OCI-LY3 (cell line): ENCODE data around the gene CSTF3.

ENCODE experiments used
- H2AFZ ChIP-seq: fragments of 200-600, 300-600 bp; shearing (Covaris generic); 2 replicates; pipeline ENCODE4 v1.6.0; 2014; ENCODE audit warnings: antibody characterized with exemption, low read depth, low read length
- H3K27ac ChIP-seq: fragments of 200-600, 300-600 bp; sonication (generic); 2 replicates; pipeline ENCODE4 v1.5.1; 2014; ENCODE audit warnings: mild to moderate bottlenecking, low read length, moderate library complexity, mixed read lengths
- H3K27me3 ChIP-seq: fragments of 200-600, 300-600 bp; sonication (generic); 2 replicates; pipeline ENCODE4 v1.6.1; 2014; ENCODE audit warnings: low read depth, low read length, mixed read lengths
- H3K36me3 ChIP-seq: fragments of 200-600, 300-600 bp; sonication (generic); replicated peaks from 2 replicates; pipeline ENCODE3; 2014; ENCODE audit warnings: low read depth, low read length, mixed read lengths
- H3K4me1 ChIP-seq: fragments of 300-600, 200-600 bp; sonication (generic); 2 replicates; pipeline ENCODE4 v1.6.1; 2014; ENCODE audit warnings: low read length, mixed read lengths
- H3K4me2 ChIP-seq: fragments of 200-600, 300-600 bp; sonication (generic); 2 replicates; pipeline ENCODE4 v1.6.1; 2014; ENCODE audit warnings: low read length, mixed read lengths
- H3K4me3 ChIP-seq: fragments of 300-600, 200-600 bp; sonication (generic); 2 replicates; pipeline ENCODE4 v1.5.1; 2014; ENCODE audit warnings: antibody characterized with exemption, mild to moderate bottlenecking, low read length, moderate library complexity
- H3K79me2 ChIP-seq: fragments of 300-600, 200-600 bp; shearing (Covaris generic); 2 replicates; pipeline ENCODE4 v1.6.1; 2014; ENCODE audit warnings: mild to moderate bottlenecking, low read length, mixed read lengths
- H3K9ac ChIP-seq: fragments of 300-600, 200-600 bp; shearing (Covaris generic); 2 replicates; pipeline ENCODE4 v1.6.0; 2014; ENCODE audit warnings: mild to moderate bottlenecking, low read length, moderate library complexity
- H3K9me3 ChIP-seq: fragments of 200-600, 300-600 bp; shearing (Covaris generic); 2 replicates; pipeline ENCODE4 v1.6.1; 2014; ENCODE audit warnings: low read length, mixed read lengths; ENCODE audit not compliant: insufficient read depth
- H4K20me1 ChIP-seq: fragments of 200-600, 300-600 bp; sonication (generic); 2 replicates; pipeline ENCODE4 v1.6.1; 2016; ENCODE audit warnings: low read length, mixed read lengths; ENCODE audit not compliant: insufficient read depth
- EZH2phosphoT487 ChIP-seq: fragments of 200-600 bp; shearing (Covaris generic); IDR thresholded peaks from 2 replicates; pipeline ENCODE4 v1.6.1; 2018; ENCODE audit warnings: antibody characterized with exemption, mixed run types, low read depth
- TF ChIP-seq, protein P1 (sequence below): fragments of 200-600, 300-600 bp; sonication (generic); IDR thresholded peaks from 2 replicates; pipeline ENCODE4 v1.5.1; 2014; ENCODE audit warnings: antibody characterized with exemption, low read length, low read depth

Gene CSTF3

DNA sequence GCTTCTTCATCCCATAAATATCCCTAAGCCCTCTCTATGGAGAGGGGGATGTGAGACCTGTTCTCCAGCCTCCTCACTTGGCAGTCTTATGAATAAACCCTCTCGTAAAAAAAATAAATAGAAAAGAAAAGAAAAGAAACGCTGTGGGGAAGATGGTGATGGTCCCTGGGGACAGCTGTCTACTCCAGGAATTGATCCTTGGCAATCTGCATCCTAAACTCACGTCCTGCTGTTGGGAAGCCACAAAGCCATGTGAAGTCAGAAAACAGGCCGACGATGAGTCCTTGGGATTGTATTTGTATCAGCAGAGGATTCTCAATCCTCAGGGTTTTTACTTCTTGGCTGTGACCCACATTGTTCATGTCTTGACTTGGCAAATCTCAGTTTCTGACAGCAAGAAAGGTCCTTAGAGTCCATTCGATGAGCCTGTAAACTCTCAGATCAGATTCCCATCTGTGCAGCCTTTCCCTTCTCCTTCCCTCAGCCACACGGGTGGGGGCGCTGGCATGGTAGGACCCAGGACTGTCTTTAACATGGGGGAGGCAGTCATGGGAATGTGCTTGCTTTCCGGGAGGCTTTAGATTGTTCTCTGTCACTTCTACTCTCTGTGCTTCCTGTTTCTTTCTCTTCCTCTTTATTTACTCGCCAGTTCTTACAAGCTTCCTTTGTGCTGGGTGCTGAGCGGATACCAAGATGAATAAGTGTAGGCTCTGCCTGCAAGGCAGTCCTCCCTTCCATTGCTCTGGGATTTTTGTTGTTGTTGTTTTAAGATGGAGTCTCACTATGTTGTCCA lies 97.1 kb downstream of the CSTF3 start:
- Histone ChIP-seq H3K36me3 (peaks cover 22% of the 10 kb centered on the region), H3K4me3 (no peak overlapping the region), H3K9me3 (no peaks in the 10 kb centered on the region), H3K27me3 (no peaks in the 10 kb centered on the region), H3K4me2 (0 out of 2 replicates have a peak overlapping the region, but pooled peaks have one; percentile 9), H2AFZ (no peak overlapping the region), H3K9ac (no peak overlapping the region), H3K79me2 (no peaks in the 10 kb centered on the region), H4K20me1 (no peaks in the 10 kb centered on the region; the same call in 1 of the 2 replicates), H3K27ac (no peak overlapping the region), H3K4me1 (peaks cover 30% of the 10 kb centered on the region)
- TF ChIP-seq, protein P1, sequence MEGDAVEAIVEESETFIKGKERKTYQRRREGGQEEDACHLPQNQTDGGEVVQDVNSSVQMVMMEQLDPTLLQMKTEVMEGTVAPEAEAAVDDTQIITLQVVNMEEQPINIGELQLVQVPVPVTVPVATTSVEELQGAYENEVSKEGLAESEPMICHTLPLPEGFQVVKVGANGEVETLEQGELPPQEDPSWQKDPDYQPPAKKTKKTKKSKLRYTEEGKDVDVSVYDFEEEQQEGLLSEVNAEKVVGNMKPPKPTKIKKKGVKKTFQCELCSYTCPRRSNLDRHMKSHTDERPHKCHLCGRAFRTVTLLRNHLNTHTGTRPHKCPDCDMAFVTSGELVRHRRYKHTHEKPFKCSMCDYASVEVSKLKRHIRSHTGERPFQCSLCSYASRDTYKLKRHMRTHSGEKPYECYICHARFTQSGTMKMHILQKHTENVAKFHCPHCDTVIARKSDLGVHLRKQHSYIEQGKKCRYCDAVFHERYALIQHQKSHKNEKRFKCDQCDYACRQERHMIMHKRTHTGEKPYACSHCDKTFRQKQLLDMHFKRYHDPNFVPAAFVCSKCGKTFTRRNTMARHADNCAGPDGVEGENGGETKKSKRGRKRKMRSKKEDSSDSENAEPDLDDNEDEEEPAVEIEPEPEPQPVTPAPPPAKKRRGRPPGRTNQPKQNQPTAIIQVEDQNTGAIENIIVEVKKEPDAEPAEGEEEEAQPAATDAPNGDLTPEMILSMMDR: no peak
- no peak for TF ChIP-seq EZH2phosphoT487

DNA sequence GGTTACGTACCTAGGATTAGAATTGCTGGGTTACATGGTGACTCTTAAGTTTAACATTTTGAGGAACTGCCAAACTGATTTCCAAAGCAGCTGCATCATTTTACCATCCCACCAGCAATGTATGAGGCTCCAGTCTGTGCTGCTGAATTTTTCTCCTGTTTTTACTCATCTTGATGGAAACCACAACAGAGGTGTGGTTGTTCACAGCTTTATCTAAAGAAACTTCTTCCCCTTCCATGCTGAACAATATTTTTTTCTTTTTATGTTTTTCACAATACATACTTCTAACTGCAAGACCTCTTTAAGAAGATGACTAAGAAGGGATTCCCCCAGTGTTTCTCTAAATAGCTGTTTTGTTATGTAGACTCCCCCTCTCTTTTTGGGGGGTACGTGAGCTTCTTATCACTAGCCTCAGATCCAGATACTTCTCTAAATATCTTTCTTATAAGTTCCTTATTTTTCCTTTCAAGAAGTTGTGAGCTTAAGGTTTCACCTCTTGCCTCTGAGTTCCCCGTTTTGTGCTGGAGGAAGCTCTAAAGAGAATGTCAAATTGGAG lies 97.9 kb downstream of the CSTF3 start:
- Histone ChIP-seq H4K20me1 (no peaks in the 10 kb centered on the region; the same call in 1 of the 2 replicates), H3K4me3 (no peak overlapping the region), H3K9me3 (no peaks in the 10 kb centered on the region), H2AFZ (no peak overlapping the region), H3K9ac (no peak overlapping the region), H3K79me2 (no peaks in the 10 kb centered on the region), H3K36me3 (peaks cover 18% of the 10 kb centered on the region), H3K27me3 (no peaks in the 10 kb centered on the region), H3K4me2 (peak overlapping the region; percentile 14), H3K4me1 (peaks cover 30% of the 10 kb centered on the region), H3K27ac (no peak overlapping the region)
- TF ChIP-seq, protein P1: no peak
- TF ChIP-seq EZH2phosphoT487: no peak

DNA sequence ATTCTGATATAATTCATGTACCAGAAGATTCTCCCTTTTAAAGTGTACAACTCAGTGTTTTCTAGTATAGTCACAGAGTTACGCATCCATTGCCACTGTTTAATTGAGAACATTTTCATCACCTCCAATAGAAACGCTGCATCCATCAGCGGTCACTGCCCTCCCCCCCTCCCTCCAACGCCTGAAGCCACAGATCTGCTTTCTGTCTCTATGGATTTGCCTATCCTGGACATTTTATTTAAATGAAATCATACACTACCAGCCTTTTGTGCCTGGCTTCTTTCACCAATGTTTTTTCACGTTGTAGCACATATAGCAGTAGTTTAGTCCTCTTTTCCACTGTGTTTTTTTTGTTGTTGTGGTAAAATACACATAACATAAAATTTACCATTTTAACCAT lies 99.1 kb downstream of the CSTF3 start:
- Histone ChIP-seq H3K4me3 (no peak overlapping the region), H3K27ac (no peak overlapping the region), H3K4me1 (peaks cover 30% of the 10 kb centered on the region), H4K20me1 (no peaks in the 10 kb centered on the region; the same call in 1 of the 2 replicates), H3K79me2 (no peaks in the 10 kb centered on the region), H3K36me3 (peaks cover 18% of the 10 kb centered on the region), H3K9ac (no peak overlapping the region), H2AFZ (no peak overlapping the region), H3K9me3 (no peaks in the 10 kb centered on the region), H3K27me3 (no peaks in the 10 kb centered on the region), H3K4me2 (no peak overlapping the region)
- TF ChIP-seq, protein P1: no peak
- TF ChIP-seq EZH2phosphoT487: no peak

DNA sequence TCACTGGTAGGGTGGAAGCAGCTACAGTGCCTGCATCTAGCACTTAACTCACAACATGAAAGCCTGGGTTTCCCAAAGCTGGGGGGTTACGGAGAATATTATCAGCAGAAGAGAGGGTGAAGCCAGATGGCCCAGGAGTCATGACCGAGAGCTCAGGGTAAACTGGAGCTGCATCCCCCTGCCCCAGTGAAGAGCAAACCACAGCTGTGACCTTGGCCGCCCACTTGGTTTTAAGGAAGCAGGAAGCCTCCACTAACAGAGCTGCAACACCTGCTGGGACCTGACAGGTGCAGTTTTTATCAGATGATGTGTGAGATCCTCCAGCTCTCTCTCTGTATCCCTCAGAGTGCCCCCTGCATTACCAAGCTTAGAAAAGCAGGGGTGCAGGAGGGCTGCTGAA lies 101.0 kb downstream of the CSTF3 start:
- Histone ChIP-seq H3K9me3 (no peaks in the 10 kb centered on the region), H3K27ac (no peak overlapping the region), H3K27me3 (no peaks in the 10 kb centered on the region), H3K79me2 (no peaks in the 10 kb centered on the region), H4K20me1 (no peaks in the 10 kb centered on the region; the same call in 1 of the 2 replicates), H2AFZ (no peak overlapping the region), H3K4me1 (peaks cover 30% of the 10 kb centered on the region), H3K9ac (no peak overlapping the region), H3K4me3 (no peak overlapping the region), H3K36me3 (peaks cover 16% of the 10 kb centered on the region), H3K4me2 (no peak overlapping the region)
- TF ChIP-seq EZH2phosphoT487: no peak
- TF ChIP-seq, protein P1: no peak
